GM13976 (cell line): ENCODE results near the gene CHL1.

Source experiments
- DNase-seq: peaks from one replicate; pipeline ENCODE4 v3.0.0; 2012; ENCODE audit warnings: low spot score
- CTCF ChIP-seq: IDR thresholded peaks from 2 replicates; pipeline ENCODE4 v1.5.1; 2012; ENCODE audit warnings: borderline replicate concordance, mild to moderate bottlenecking; ENCODE audit not compliant: insufficient read depth; ENCODE audit errors: extremely low read depth, missing control alignments, control extremely low read depth
- in situ Hi-C: fragments of 300-500 bp; cut with MboI; formaldehyde crosslinking; loops from one replicate; pipeline ENCODE4 v1.12.0; 2022; ENCODE audit warnings: low sequenced_read_pairs, mixed read lengths, inconsistent platforms; ENCODE audit not compliant: unreplicated experiment

The CHL1 gene

GRCh38 chr3:184976-185375 lies 11.6 kb upstream of the CHL1 start:
- no peak for DNase-seq

GRCh38 chr3:192215-192929 lies 4.2 kb upstream of the CHL1 start:
- in situ Hi-C loops, result no loop called here
- peak; percentile 39 for DNase-seq
- TF ChIP-seq CTCF, result no peak

More at GRCh38 chr3:184976-185375, 11.6 kb upstream of the CHL1 start:
- TF ChIP-seq CTCF, result no peak
- in situ Hi-C loops, result no loop called here

- TF ChIP-seq CTCF, result no peak
- in situ Hi-C loops, result no loop called here
- DNase-seq, result no peak
These were observed 2.6 kb upstream of the CHL1 start for GRCh38 chr3:194001-194400.

- no peak for TF ChIP-seq CTCF
- DNase-seq, result no peak
- in situ Hi-C loops, result no loop called here
These were observed 2.1 kb upstream of the CHL1 start for GRCh38 chr3:194421-194820.

GRCh38 chr3:195666-196065 lies 897 bp upstream of the CHL1 start:
- in situ Hi-C loops, result no loop called here

GRCh38 chr3:197149-197827 lies 725 bp downstream of the CHL1 start:
- in situ Hi-C loops, result no loop called here

More at GRCh38 chr3:195666-196065, 897 bp upstream of the CHL1 start:
- no peak for DNase-seq
- TF ChIP-seq CTCF, result no peak

More at GRCh38 chr3:197149-197827, 725 bp downstream of the CHL1 start:
- DNase-seq, result peak; percentile 44
- no peak for TF ChIP-seq CTCF
